ENCODE results near the gene XCL1. TPM values are rescaled to one million over a fixed set of nuclear protein-coding genes. Genes with fewer than 3 reads are reported as not detected.

XCL1 gene
- total and polyA plus RNA-seq, 2 experiments from 2014 or later = 0.24 TPM; not detected in 1

DNA sequence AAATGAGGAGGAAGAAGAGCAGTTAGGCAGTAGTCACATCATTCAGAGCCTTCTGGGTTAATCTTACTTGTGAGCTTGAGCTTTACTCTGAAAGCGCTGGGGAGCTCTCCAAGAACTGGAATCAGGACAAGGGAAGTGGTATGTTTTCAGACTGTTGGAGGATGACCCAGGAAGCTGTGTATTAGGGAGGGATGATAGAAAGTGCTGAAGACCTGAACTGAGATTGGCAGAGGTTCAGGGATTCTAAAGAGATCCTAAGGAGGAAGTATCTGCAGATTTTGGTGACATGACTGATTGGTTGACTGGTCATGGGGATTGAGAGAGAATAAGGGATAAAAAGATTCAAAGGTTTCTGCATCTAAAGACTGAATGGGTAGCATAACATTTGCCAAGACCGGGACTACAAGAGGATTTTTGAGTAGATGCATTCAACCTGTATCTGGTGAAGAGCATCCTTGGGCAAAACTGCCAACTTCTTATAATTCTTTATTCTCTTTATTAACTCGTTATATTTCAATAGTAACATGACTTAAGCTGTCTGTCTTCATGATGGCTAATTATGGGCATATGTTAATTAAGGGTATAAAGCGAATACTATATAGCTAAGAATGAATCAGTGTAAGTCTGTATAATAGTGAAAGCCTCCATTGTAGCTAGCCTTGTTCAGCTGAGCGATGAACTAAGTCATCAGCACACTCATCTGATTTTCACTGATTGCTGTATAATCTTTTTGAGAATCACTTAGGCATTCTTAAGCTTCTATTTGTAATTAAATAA is 41.8 kb downstream of the XCL1 start:
- Histone ChIP-seq H3K4me3 (no peak overlapping the region), H3K36me3 (ENCODE audit: insufficient read depth) (no peaks in the 10 kb centered on the region), H3K4me1 (ENCODE audit: insufficient read depth) (no peaks in the 10 kb centered on the region), H3K79me2 (replicated peaks; ENCODE audit: insufficient read depth) (no peaks in the 10 kb centered on the region), H3K27ac (ENCODE audit: low read depth) (no peak overlapping the region), H3K27me3 (ENCODE audit: insufficient read depth) (no peaks in the 10 kb centered on the region), H2AFZ (no peak overlapping the region), H3K4me2 (no peak overlapping the region), H3K9me2 (ENCODE audit: insufficient read depth) (0 out of 2 replicates have a peak, but pooled peaks cover 6% of the 10 kb centered on the region), H3F3A (replicated peaks; ENCODE audit: low read depth) (no peaks in the 10 kb centered on the region), H4K20me1 (replicated peaks; ENCODE audit: insufficient read depth) (no peaks in the 10 kb centered on the region)
- Mint-ChIP-seq H3K27ac (no peak overlapping the region), H3K27me3 (ENCODE audit: insufficient read depth, low read depth, poor library complexity) (no peaks in the 10 kb centered on the region), H3K4me1 (peaks cover 2% of the 10 kb centered on the region; the same call in 1 of the 3 replicates), H3K4me3 (no peak overlapping the region), H3K9me3 (no peaks in the 10 kb centered on the region), H3K36me3 (ENCODE audit: low read depth) (no peaks in the 10 kb centered on the region)
- DNase-seq (ENCODE audit: low spot score) = no peak
- no peak for ATAC-seq
- no peak for TF ChIP-seq ZNF331 (CRISPR knock-in tag; IDR thresholded peaks at IDR 0.05; ENCODE audit: low read depth)
- TF ChIP-seq, protein P1, sequence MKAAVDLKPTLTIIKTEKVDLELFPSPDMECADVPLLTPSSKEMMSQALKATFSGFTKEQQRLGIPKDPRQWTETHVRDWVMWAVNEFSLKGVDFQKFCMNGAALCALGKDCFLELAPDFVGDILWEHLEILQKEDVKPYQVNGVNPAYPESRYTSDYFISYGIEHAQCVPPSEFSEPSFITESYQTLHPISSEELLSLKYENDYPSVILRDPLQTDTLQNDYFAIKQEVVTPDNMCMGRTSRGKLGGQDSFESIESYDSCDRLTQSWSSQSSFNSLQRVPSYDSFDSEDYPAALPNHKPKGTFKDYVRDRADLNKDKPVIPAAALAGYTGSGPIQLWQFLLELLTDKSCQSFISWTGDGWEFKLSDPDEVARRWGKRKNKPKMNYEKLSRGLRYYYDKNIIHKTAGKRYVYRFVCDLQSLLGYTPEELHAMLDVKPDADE (IDR thresholded peaks at IDR 0.05) = no peak
- TF ChIP-seq, protein P2, sequence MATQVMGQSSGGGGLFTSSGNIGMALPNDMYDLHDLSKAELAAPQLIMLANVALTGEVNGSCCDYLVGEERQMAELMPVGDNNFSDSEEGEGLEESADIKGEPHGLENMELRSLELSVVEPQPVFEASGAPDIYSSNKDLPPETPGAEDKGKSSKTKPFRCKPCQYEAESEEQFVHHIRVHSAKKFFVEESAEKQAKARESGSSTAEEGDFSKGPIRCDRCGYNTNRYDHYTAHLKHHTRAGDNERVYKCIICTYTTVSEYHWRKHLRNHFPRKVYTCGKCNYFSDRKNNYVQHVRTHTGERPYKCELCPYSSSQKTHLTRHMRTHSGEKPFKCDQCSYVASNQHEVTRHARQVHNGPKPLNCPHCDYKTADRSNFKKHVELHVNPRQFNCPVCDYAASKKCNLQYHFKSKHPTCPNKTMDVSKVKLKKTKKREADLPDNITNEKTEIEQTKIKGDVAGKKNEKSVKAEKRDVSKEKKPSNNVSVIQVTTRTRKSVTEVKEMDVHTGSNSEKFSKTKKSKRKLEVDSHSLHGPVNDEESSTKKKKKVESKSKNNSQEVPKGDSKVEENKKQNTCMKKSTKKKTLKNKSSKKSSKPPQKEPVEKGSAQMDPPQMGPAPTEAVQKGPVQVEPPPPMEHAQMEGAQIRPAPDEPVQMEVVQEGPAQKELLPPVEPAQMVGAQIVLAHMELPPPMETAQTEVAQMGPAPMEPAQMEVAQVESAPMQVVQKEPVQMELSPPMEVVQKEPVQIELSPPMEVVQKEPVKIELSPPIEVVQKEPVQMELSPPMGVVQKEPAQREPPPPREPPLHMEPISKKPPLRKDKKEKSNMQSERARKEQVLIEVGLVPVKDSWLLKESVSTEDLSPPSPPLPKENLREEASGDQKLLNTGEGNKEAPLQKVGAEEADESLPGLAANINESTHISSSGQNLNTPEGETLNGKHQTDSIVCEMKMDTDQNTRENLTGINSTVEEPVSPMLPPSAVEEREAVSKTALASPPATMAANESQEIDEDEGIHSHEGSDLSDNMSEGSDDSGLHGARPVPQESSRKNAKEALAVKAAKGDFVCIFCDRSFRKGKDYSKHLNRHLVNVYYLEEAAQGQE (IDR thresholded peaks at IDR 0.05; ENCODE audit: unreplicated experiment) = no peak

DNA sequence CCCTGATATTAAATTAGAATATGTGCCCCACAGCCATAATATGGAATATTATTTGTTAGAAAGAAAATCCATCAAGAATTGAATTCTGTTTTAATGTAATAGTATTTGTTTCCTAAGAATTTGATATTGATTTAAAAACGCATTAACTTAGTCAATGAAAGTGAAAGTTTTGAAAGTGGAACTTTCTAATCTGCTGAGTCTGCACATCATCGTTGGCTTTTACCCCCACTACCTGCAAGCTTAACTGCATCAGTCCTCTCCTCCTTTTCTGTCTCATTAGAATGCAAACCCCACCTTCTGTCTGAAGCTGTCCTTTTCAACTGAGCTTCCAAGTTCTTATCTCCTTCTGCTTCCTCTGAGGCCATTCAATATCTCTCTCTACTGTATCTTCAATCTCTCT is 42.5 kb downstream of the XCL1 start:
- Mint-ChIP-seq H3K27ac (no peak overlapping the region), H3K27me3 (ENCODE audit: insufficient read depth, low read depth, poor library complexity) (no peaks in the 10 kb centered on the region), H3K4me1 (no peaks in the 10 kb centered on the region; the same call in 2 of the 3 replicates), H3K36me3 (ENCODE audit: low read depth) (no peaks in the 10 kb centered on the region), H3K4me3 (no peak overlapping the region), H3K9me3 (no peaks in the 10 kb centered on the region)
- H3K79me2 ChIP-seq (replicated peaks; ENCODE audit: insufficient read depth) = no peaks in the 10 kb centered on the region
- H3K4me2 ChIP-seq = no peak overlapping the region
- no peaks in the 10 kb centered on the region for H4K20me1 ChIP-seq (replicated peaks; ENCODE audit: insufficient read depth)
- no peak overlapping the region for H3K4me3 ChIP-seq
- no peak for DNase-seq (ENCODE audit: low spot score)
- no peak for ATAC-seq
- H3K27ac ChIP-seq (ENCODE audit: low read depth) = no peak overlapping the region
- H3K27me3 ChIP-seq (ENCODE audit: insufficient read depth) = no peaks in the 10 kb centered on the region
- no peaks in the 10 kb centered on the region for H3F3A ChIP-seq (replicated peaks; ENCODE audit: low read depth)
- no peaks in the 10 kb centered on the region for H3K4me1 ChIP-seq (ENCODE audit: insufficient read depth)
- H3K36me3 ChIP-seq (ENCODE audit: insufficient read depth) = no peaks in the 10 kb centered on the region
- 0 out of 2 replicates have a peak, but pooled peaks cover 6% of the 10 kb centered on the region for H3K9me2 ChIP-seq (ENCODE audit: insufficient read depth)
- H2AFZ ChIP-seq = no peak overlapping the region
- TF ChIP-seq, protein P2 (IDR thresholded peaks at IDR 0.05; ENCODE audit: unreplicated experiment) = no peak
- no peak for TF ChIP-seq POLR2AphosphoS5 (IDR thresholded peaks at IDR 0.05; ENCODE audit: low read depth)
- TF ChIP-seq ZNF114 (CRISPR knock-in tag; IDR thresholded peaks at IDR 0.05) = no peak
- no peak for TF ChIP-seq EZH2 (IDR thresholded peaks at IDR 0.05; ENCODE audit: low read depth, unreplicated experiment)
- TF ChIP-seq STAT1 (IDR thresholded peaks at IDR 0.05; ENCODE audit: unreplicated experiment) = no peak

Data from GM23338 (cell line).